Measurements from ENCODE around the gene LSMEM2. TPM values are rescaled to one million over a fixed set of nuclear protein-coding genes. Genes with fewer than 3 reads are reported as not detected.

Gene LSMEM2
- total RNA-seq, 3 donors from 2014 or later (not counting 1 experiment from before 2014, with no cell fraction given): not detected

- H3K4me1 Mint-ChIP-seq: peaks cover 47 to 80% of the 10 kb centered on the region in 2 donors
- H3K36me3 ChIP-seq (ENCODE audit: control insufficient read depth, insufficient read depth, low read length): peaks cover 42% of the 10 kb centered on the region
- H3K27ac ChIP-seq (ENCODE audit: low read length): no peak overlapping the region
These were observed 29.4 kb upstream of the LSMEM2 start for GRCh38 chr3:50249457-50249856.

GRCh38 chr3:50250514-50250913 lies 28.4 kb upstream of the LSMEM2 start:
- peaks cover 50% of the 10 kb centered on the region for H3K36me3 ChIP-seq (ENCODE audit: control insufficient read depth, insufficient read depth, low read length)
- no peaks in the 10 kb centered on the region for H3K9me3 Mint-ChIP-seq
- H3K4me1 Mint-ChIP-seq: peaks cover 38 to 74% of the 10 kb centered on the region in 2 donors
- TF ChIP-seq CTCF (IDR thresholded peaks at IDR 0.05): no peak
- H3K4me3 ChIP-seq (ENCODE audit: low read length): no peak overlapping the region
- no peak overlapping the region for H3K27ac ChIP-seq (ENCODE audit: low read length)
- peak overlapping the region; percentile 28 for H3K4me3 Mint-ChIP-seq
- no peaks in the 10 kb centered on the region for H3K27me3 Mint-ChIP-seq (ENCODE audit: low read depth in 2 of 2)
- H3K4me1 ChIP-seq (ENCODE audit: control insufficient read depth, insufficient read depth, low read length): peaks cover 94% of the 10 kb centered on the region
- H3K36me3 Mint-ChIP-seq: no peaks in the 10 kb centered on the region
- H3K9me3 ChIP-seq (ENCODE audit: control insufficient read depth, insufficient read depth, low read length): no peaks in the 10 kb centered on the region
- DNase-seq (no peak), ATAC-seq (no peak)
- H3K27ac Mint-ChIP-seq: peak overlapping the region; percentile 72 to 95
- 95% methylated on average over 4 of the region's 4 CpGs for WGBS (ENCODE audit: insufficient coverage)
- no peaks in the 10 kb centered on the region for H3K27me3 ChIP-seq (ENCODE audit: control insufficient read depth, insufficient read depth, low read length)
- intact Hi-C loops (cut with micrococcal nuclease): no loop called here

More at GRCh38 chr3:50249457-50249856, 29.4 kb upstream of the LSMEM2 start:
- Mint-ChIP-seq H3K27ac (peak overlapping the region; percentile 72 to 95), H3K4me3 (no peak overlapping the region), H3K9me3 (no peaks in the 10 kb centered on the region), H3K36me3 (no peaks in the 10 kb centered on the region), H3K27me3 (ENCODE audit: low read depth in 2 of 2) (no peaks in the 10 kb centered on the region)
- WGBS (ENCODE audit: insufficient coverage): 97% methylated on average over 5 of the region's 5 CpGs
- no peaks in the 10 kb centered on the region for H3K9me3 ChIP-seq (ENCODE audit: control insufficient read depth, insufficient read depth, low read length)
- ATAC-seq (no peak), DNase-seq (no peak)
- H3K27me3 ChIP-seq (ENCODE audit: control insufficient read depth, insufficient read depth, low read length): no peaks in the 10 kb centered on the region
- no peak for TF ChIP-seq CTCF (IDR thresholded peaks at IDR 0.05)
- H3K4me3 ChIP-seq (ENCODE audit: low read length): no peak overlapping the region
- peaks cover 95% of the 10 kb centered on the region for H3K4me1 ChIP-seq (ENCODE audit: control insufficient read depth, insufficient read depth, low read length)
- intact Hi-C loops (cut with micrococcal nuclease): no loop called here

GRCh38 chr3:50251220-50251619 lies 27.7 kb upstream of the LSMEM2 start:
- no peak for TF ChIP-seq CTCF (IDR thresholded peaks at IDR 0.05)
- Mint-ChIP-seq H3K4me1 (peaks cover 32 to 67% of the 10 kb centered on the region in 2 donors), H3K4me3 (no peak overlapping the region), H3K27me3 (ENCODE audit: low read depth in 2 of 2) (no peaks in the 10 kb centered on the region), H3K27ac (peak overlapping the region; percentile 72 to 95), H3K9me3 (no peaks in the 10 kb centered on the region), H3K36me3 (no peaks in the 10 kb centered on the region)
- Histone ChIP-seq H3K36me3 (ENCODE audit: control insufficient read depth, insufficient read depth, low read length) (peaks cover 52% of the 10 kb centered on the region), H3K27me3 (ENCODE audit: control insufficient read depth, insufficient read depth, low read length) (no peaks in the 10 kb centered on the region), H3K9me3 (ENCODE audit: control insufficient read depth, insufficient read depth, low read length) (no peaks in the 10 kb centered on the region), H3K27ac (ENCODE audit: low read length) (no peak overlapping the region), H3K4me1 (ENCODE audit: control insufficient read depth, insufficient read depth, low read length) (peaks cover 86% of the 10 kb centered on the region), H3K4me3 (ENCODE audit: low read length) (no peak overlapping the region)
- intact Hi-C loops (cut with micrococcal nuclease): no loop called here
- DNase-seq (no peak), ATAC-seq (no peak)
- WGBS (ENCODE audit: insufficient coverage): 85% methylated on average over 8 of the region's 8 CpGs

- Mint-ChIP-seq H3K4me3 (no peak overlapping the region), H3K27me3 (ENCODE audit: low read depth in 2 of 2) (no peaks in the 10 kb centered on the region), H3K4me1 (peaks cover 19 to 52% of the 10 kb centered on the region in 2 donors), H3K36me3 (no peaks in the 10 kb centered on the region), H3K27ac (peak overlapping the region in 1 of 2 donors; percentile 77), H3K9me3 (no peaks in the 10 kb centered on the region)
- Histone ChIP-seq H3K27ac (ENCODE audit: low read length) (no peak overlapping the region), H3K4me3 (ENCODE audit: low read length) (no peak overlapping the region), H3K36me3 (ENCODE audit: control insufficient read depth, insufficient read depth, low read length) (peaks cover 70% of the 10 kb centered on the region), H3K4me1 (ENCODE audit: control insufficient read depth, insufficient read depth, low read length) (peaks cover 57% of the 10 kb centered on the region), H3K9me3 (ENCODE audit: control insufficient read depth, insufficient read depth, low read length) (no peaks in the 10 kb centered on the region), H3K27me3 (ENCODE audit: control insufficient read depth, insufficient read depth, low read length) (no peaks in the 10 kb centered on the region)
- DNase-seq (no peak), ATAC-seq (peak in 1 of 3 donors; percentile 69)
- WGBS (ENCODE audit: insufficient coverage): 81% methylated on average over 8 of the region's 8 CpGs
- intact Hi-C loops (cut with micrococcal nuclease): no loop called here
- no peak for TF ChIP-seq CTCF (IDR thresholded peaks at IDR 0.05)
These were observed 24.2 kb upstream of the LSMEM2 start for GRCh38 chr3:50254577-50255250.

Measured in natural killer cell (primary cell).